Neural progenitor cell (in vitro differentiated cells): Measurements from ENCODE around the gene HMX1.

Experiments
- EZH2 ChIP-seq: fragments of 200-600 bp; sonication (generic); IDR thresholded peaks from 2 replicates; pipeline ENCODE4 v1.6.1; 2017; ENCODE audit warnings: antibody characterized with exemption, mild to moderate bottlenecking, moderate library complexity
- EZH2phosphoT487 ChIP-seq: fragments of 200-600 bp; sonication (generic); IDR thresholded peaks from 2 replicates; pipeline ENCODE4 v1.6.1; 2017; ENCODE audit warnings: antibody characterized with exemption
- TF ChIP-seq, protein P1 (sequence below): fragments of 200-600 bp; sonication (generic); IDR thresholded peaks from 2 replicates; pipeline ENCODE4 v1.5.1; 2017; ENCODE audit warnings: antibody characterized with exemption, mild to moderate bottlenecking

DNA sequence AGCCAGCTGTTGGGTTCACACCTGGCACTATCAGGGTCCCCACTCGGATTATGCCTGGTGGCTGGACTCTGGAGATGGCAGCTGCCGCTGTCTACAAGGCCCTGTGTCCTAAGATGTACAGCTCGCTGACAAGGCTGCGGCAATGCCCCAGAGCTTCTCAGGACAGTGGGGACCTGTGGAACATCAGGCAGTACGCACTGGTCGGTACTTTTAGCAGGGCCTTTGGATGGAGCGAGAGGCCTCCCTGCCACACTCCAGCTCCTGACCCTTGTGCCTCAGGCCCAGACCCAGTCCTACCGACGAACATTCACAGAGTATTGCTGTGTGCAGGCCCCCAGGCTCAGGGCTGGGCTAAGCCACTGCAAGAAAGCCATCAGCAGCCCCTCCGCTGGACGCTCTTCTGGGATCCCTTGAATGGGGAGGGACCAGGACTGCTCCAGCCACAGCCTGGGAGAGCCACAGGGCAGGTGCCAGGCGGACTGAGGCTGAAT lies 45.7 kb upstream of the HMX1 start:
- TF ChIP-seq, protein P1, sequence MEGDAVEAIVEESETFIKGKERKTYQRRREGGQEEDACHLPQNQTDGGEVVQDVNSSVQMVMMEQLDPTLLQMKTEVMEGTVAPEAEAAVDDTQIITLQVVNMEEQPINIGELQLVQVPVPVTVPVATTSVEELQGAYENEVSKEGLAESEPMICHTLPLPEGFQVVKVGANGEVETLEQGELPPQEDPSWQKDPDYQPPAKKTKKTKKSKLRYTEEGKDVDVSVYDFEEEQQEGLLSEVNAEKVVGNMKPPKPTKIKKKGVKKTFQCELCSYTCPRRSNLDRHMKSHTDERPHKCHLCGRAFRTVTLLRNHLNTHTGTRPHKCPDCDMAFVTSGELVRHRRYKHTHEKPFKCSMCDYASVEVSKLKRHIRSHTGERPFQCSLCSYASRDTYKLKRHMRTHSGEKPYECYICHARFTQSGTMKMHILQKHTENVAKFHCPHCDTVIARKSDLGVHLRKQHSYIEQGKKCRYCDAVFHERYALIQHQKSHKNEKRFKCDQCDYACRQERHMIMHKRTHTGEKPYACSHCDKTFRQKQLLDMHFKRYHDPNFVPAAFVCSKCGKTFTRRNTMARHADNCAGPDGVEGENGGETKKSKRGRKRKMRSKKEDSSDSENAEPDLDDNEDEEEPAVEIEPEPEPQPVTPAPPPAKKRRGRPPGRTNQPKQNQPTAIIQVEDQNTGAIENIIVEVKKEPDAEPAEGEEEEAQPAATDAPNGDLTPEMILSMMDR, result no peak
- TF ChIP-seq EZH2, result no peak
- TF ChIP-seq EZH2phosphoT487, result no peak
